ENCODE data around the gene FILIP1L. TPM values are rescaled to one million over a fixed set of nuclear protein-coding genes. Genes with fewer than 3 reads are reported as not detected.

The FILIP1L gene
- total RNA-seq, 2 experiments from 2014 or later, result not detected

DNA sequence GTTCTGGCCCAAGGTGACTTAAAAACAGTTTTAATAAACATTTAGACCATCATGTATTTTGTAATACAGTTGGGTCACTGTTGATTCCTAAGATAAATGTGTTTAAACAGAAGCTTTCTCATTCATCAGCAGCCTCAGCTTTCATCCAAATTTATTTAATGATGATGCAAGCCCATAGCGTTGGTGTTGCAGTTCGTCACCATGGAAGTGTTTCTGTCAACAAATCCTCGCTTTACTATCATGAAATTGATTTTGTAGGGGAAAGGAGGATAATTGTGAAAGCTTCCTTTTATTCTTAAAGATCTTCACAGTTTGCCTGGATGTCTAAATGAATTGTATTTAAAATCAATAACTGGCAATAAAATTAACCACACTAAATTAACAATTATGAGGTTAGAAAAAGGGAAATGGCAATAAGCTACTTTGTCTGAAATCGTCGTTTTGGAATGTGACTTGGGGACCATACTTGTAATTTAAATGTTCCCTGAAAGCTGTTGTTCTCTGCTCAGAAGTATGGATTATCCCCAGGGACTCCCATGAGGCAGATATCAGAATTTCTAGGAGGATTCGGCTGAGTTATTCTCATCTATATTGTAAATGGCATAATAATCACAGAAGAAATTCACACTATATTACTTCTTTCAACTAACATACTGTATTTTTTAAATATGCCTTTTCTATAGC lies 267.7 kb downstream of the FILIP1L start:
- TF ChIP-seq, protein P1, sequence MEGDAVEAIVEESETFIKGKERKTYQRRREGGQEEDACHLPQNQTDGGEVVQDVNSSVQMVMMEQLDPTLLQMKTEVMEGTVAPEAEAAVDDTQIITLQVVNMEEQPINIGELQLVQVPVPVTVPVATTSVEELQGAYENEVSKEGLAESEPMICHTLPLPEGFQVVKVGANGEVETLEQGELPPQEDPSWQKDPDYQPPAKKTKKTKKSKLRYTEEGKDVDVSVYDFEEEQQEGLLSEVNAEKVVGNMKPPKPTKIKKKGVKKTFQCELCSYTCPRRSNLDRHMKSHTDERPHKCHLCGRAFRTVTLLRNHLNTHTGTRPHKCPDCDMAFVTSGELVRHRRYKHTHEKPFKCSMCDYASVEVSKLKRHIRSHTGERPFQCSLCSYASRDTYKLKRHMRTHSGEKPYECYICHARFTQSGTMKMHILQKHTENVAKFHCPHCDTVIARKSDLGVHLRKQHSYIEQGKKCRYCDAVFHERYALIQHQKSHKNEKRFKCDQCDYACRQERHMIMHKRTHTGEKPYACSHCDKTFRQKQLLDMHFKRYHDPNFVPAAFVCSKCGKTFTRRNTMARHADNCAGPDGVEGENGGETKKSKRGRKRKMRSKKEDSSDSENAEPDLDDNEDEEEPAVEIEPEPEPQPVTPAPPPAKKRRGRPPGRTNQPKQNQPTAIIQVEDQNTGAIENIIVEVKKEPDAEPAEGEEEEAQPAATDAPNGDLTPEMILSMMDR (conservative IDR thresholded peaks at IDR 0.05; ENCODE audit: low read length), result no peak
- Histone ChIP-seq H3K9me2 (ENCODE audit: insufficient read depth, low read length) (no peaks in the 10 kb centered on the region), H3K36me3 (ENCODE audit: insufficient read depth, low read length) (no peaks in the 10 kb centered on the region), H2AFZ (ENCODE audit: low read length) (no peak overlapping the region), H3K9me3 (ENCODE audit: low read length) (no peaks in the 10 kb centered on the region), H3K4me2 (ENCODE audit: low read length) (no peak overlapping the region), H3K79me2 (ENCODE audit: insufficient read depth, low read depth, low read length) (0 out of 2 replicates have a peak, but pooled peaks cover 5% of the 10 kb centered on the region), H4K20me1 (ENCODE audit: insufficient read depth, low read length) (peaks cover 35% of the 10 kb centered on the region), H3K4me3 (ENCODE audit: low read depth, low read length, poor library complexity, severe bottlenecking) (no peak overlapping the region), H3K4me1 (ENCODE audit: insufficient read depth, low read length, poor library complexity, severe bottlenecking) (no peaks in the 10 kb centered on the region), H3K27ac (ENCODE audit: low read depth, low read length, poor library complexity, severe bottlenecking) (no peak overlapping the region)
- ChIA-PET POLR2A (interaction anchor here (0.6 to 1.4 kb wide), 8 partner anchors 14 to 414 kb away, joined by 3 to 7 read pairs (median 3); partner anchors contain the start of gene TBC1D23), CTCF (ENCODE audit: unreplicated experiment) (no interaction called here)
- no TSS peak for BruUV-seq (replicated peaks)
- DNase-seq (ENCODE audit: low spot score), result no peak
- intact Hi-C loops (cut with micrococcal nuclease; ENCODE audit: unreplicated experiment), result no loop called here

DNA sequence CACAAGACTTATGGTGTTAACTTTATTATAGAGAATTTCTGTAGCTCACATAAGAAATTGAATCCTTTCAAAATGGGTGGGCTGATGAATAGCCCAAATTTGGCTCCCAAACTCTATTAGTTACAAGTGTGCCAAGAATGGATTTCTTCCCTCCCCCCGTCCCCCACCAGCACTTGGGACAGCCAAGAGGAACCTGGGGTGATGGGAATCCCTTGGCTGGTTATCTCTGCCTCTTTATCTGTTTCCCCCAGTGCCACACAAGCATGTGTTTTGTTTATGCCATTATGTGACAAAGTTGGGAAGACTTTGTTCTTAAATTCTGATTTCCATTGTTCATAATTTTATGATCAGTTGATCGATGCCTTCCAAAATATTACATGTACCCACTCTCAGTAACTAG lies 268.3 kb downstream of the FILIP1L start:
- no peak overlapping the region for H3K4me2 ChIP-seq (ENCODE audit: low read length)
- H3K27ac ChIP-seq (ENCODE audit: low read depth, low read length, poor library complexity, severe bottlenecking), result no peak overlapping the region
- no peak overlapping the region for H2AFZ ChIP-seq (ENCODE audit: low read length)
- no peaks in the 10 kb centered on the region for H3K4me1 ChIP-seq (ENCODE audit: insufficient read depth, low read length, poor library complexity, severe bottlenecking)
- 0 out of 2 replicates have a peak, but pooled peaks cover 5% of the 10 kb centered on the region for H3K79me2 ChIP-seq (ENCODE audit: insufficient read depth, low read depth, low read length)
- ChIA-PET CTCF (ENCODE audit: unreplicated experiment) (no interaction called here), POLR2A (interaction anchor here (0.9 to 1.4 kb wide), 3 partner anchors 22 to 408 kb away, joined by 3 to 7 read pairs (median 3); no protein-coding TSS in a partner anchor)
- peaks cover 31% of the 10 kb centered on the region for H4K20me1 ChIP-seq (ENCODE audit: insufficient read depth, low read length)
- TF ChIP-seq, protein P1 (conservative IDR thresholded peaks at IDR 0.05; ENCODE audit: low read length), result no peak
- TF ChIP-seq EZH2phosphoT487 (IDR thresholded peaks at IDR 0.05; ENCODE audit: borderline replicate concordance, low read depth, low read length), result no peak
- DNase-seq (ENCODE audit: low spot score), result no peak
- no TSS peak for BruUV-seq (replicated peaks)
- intact Hi-C loops (cut with micrococcal nuclease; ENCODE audit: unreplicated experiment), result no loop called here
- H3K9me2 ChIP-seq (ENCODE audit: insufficient read depth, low read length), result no peaks in the 10 kb centered on the region
- no peak overlapping the region for H3K4me3 ChIP-seq (ENCODE audit: low read depth, low read length, poor library complexity, severe bottlenecking)
- H3K36me3 ChIP-seq (ENCODE audit: insufficient read depth, low read length), result no peaks in the 10 kb centered on the region
- H3K9me3 ChIP-seq (ENCODE audit: low read length), result no peaks in the 10 kb centered on the region

DNA sequence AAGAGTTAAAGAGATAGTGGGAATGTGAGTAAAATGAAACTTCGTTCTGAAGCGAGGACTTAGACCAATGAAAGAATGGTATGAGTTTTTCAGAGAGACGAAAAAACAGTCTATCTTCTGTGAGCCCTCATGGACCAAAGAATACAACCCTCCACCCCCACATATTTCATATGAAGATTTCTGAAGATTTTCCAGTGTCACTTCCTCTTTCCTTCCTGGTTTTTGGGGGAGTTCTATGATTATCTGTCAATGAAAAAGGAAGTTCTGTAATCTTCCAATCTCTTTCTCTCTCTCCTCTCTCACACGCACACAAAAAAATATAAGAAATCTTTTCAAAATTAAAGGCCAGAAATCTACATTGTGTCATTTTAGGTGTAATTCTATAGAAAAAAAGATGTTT lies 269.0 kb downstream of the FILIP1L start:
- Histone ChIP-seq H3K4me1 (ENCODE audit: insufficient read depth, low read length, poor library complexity, severe bottlenecking) (no peaks in the 10 kb centered on the region), H3K4me2 (ENCODE audit: low read length) (no peak overlapping the region), H3K36me3 (ENCODE audit: insufficient read depth, low read length) (no peaks in the 10 kb centered on the region), H3K79me2 (ENCODE audit: insufficient read depth, low read depth, low read length) (0 out of 2 replicates have a peak, but pooled peaks cover 5% of the 10 kb centered on the region), H3K4me3 (ENCODE audit: low read depth, low read length, poor library complexity, severe bottlenecking) (no peak overlapping the region), H2AFZ (ENCODE audit: low read length) (no peak overlapping the region), H3K9me3 (ENCODE audit: low read length) (no peaks in the 10 kb centered on the region), H4K20me1 (ENCODE audit: insufficient read depth, low read length) (peaks cover 31% of the 10 kb centered on the region), H3K27ac (ENCODE audit: low read depth, low read length, poor library complexity, severe bottlenecking) (no peak overlapping the region), H3K9me2 (ENCODE audit: insufficient read depth, low read length) (no peaks in the 10 kb centered on the region)
- no peak for DNase-seq (ENCODE audit: low spot score)
- intact Hi-C loops (cut with micrococcal nuclease; ENCODE audit: unreplicated experiment), result no loop called here
- BruUV-seq (replicated peaks), result no TSS peak
- ChIA-PET CTCF (ENCODE audit: unreplicated experiment) (no interaction called here), POLR2A (no interaction called here)
- TF ChIP-seq EZH2phosphoT487 (IDR thresholded peaks at IDR 0.05; ENCODE audit: borderline replicate concordance, low read depth, low read length), result no peak
- TF ChIP-seq, protein P1 (conservative IDR thresholded peaks at IDR 0.05; ENCODE audit: low read length), result no peak
